Muscle layer of colon (tissue), 2 donors: Measurements from ENCODE around the gene HOXC12.

Experiments
- H3K27ac ChIP-seq: one replicate; pipeline ENCODE4 v1.7.0; 2013; ENCODE audit warnings: low read depth, mild to moderate bottlenecking, low read length, moderate library complexity
- H3K27me3 ChIP-seq, 2 donors: one replicate each; pipeline ENCODE4 v1.7.0; 2013; ENCODE audit warnings: low read length in 2 of 2, mild to moderate bottlenecking in 2 of 2; ENCODE audit not compliant: insufficient read depth in 2 of 2, control insufficient read depth in 1 of 2
- H3K36me3 ChIP-seq: one replicate; pipeline ENCODE4 v1.7.0; 2013; ENCODE audit warnings: mild to moderate bottlenecking, low read length; ENCODE audit not compliant: insufficient read depth
- H3K4me1 ChIP-seq: one replicate; pipeline ENCODE4 v1.7.0; 2013; ENCODE audit warnings: mild to moderate bottlenecking, low read length; ENCODE audit not compliant: insufficient read depth
- H3K4me3 ChIP-seq, 2 donors: one replicate each; pipeline ENCODE4 v1.7.0; 2013; ENCODE audit warnings: low read length in 2 of 2, low read depth in 1 of 2, mild to moderate bottlenecking in 1 of 2, moderate library complexity in 1 of 2
- H3K9ac ChIP-seq: one replicate; pipeline ENCODE4 v1.7.0; 2013; ENCODE audit warnings: low read length
- H3K9me3 ChIP-seq: one replicate; pipeline ENCODE4 v1.7.0; 2013; ENCODE audit warnings: mild to moderate bottlenecking, low read length
- donor health status: abdominal sarcoma.
- donor health status: Adenocarcinoma of cecum.

HOXC12 gene

DNA sequence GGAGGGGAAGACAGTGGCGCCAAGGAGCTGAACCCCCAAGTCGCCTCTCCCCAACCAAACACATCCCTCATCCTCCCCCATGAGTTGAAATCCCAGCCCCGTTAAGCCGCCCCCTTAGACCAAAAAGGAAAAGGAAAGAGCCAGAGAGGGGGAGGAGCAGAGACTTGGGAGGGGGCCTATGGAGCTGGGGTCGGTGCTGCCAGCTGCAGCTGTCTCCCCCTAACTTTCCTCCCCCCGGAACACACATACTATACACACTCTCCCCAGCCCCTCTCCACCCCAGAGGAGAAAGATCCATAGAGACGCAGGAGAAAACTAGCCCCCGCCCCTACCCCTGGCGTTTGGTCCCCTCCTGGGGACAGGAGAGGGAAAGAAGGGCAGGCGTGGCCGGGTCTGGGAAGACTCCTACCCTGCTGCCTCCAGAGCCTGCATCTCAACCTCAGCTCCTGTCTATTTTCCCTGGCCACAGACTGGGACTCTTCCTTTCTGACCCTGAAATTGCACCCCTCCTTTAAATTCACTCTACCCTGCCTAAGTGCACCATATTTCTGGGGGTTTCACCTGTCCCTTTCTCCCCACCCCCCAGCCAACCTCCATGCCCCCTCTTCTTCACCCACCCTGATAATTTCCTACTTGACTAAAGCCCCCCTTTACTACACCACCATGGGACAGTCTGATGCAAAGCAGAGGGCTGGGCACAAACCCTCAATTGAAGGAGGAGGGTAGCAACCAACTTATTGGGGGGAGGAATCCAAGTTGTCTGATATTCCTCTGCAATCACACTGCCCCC is 43.6 kb downstream of the HOXC12 start:
- Histone ChIP-seq H3K27ac (no peak overlapping the region), H3K27me3 (peaks cover 56 to 95% of the 10 kb centered on the region in 2 donors), H3K4me3 (no peak overlapping the region), H3K9ac (no peak overlapping the region), H3K9me3 (no peaks in the 10 kb centered on the region), H3K4me1 (peaks cover 15% of the 10 kb centered on the region), H3K36me3 (no peaks in the 10 kb centered on the region)

GRCh38 chr12:53998900-53999236 is 44.2 kb downstream of the HOXC12 start:
- Histone ChIP-seq H3K4me3 (no peak overlapping the region), H3K27me3 (peaks cover 50 to 94% of the 10 kb centered on the region in 2 donors), H3K36me3 (no peaks in the 10 kb centered on the region), H3K27ac (no peak overlapping the region), H3K9me3 (no peaks in the 10 kb centered on the region), H3K4me1 (peaks cover 15% of the 10 kb centered on the region), H3K9ac (no peak overlapping the region)

- Histone ChIP-seq H3K4me3 (peak overlapping the region; percentile 45 to 56), H3K9me3 (no peaks in the 10 kb centered on the region), H3K27me3 (peaks cover 48 to 94% of the 10 kb centered on the region in 2 donors), H3K9ac (no peak overlapping the region), H3K4me1 (peaks cover 15% of the 10 kb centered on the region), H3K27ac (no peak overlapping the region), H3K36me3 (no peaks in the 10 kb centered on the region)
Observed at GRCh38 chr12:53999559-54000115, 44.9 kb downstream of the HOXC12 start.

DNA sequence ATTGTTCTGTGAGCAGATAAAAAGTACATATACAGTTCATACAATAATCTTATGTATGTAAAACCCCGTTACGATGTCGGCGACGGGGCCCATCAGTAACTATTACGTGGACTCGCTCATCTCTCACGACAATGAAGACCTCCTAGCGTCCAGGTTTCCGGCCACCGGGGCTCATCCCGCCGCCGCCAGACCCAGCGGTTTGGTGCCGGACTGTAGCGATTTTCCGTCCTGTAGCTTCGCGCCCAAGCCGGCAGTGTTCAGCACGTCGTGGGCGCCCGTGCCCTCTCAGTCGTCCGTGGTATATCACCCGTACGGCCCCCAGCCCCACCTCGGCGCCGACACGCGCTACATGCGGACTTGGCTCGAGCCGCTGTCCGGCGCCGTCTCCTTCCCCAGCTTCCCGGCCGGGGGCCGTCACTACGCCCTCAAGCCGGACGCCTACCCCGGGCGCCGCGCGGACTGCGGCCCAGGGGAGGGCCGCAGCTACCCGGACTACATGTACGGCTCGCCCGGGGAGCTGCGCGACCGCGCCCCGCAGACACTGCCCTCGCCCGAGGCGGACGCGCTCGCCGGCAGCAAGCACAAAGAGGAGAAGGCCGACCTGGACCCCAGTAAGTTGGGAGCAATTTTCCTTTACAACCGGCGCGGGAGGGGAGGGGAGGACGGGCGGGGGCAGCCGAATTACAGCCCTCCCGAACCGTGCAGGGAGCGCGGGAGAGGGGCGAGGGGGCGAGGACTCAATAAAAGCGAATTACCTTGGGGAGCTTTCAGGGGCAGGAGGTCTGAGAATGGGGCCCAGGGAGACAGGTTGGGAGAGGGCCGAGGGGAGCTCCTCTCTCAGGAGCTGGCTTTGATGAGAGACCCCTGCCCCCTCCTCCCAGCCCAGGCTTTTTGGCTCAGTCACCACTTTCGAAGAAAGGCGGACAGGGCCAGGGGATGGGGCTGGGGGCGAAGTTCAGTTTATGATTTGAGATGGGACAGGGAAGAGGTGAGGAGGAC is 45.7 kb downstream of the HOXC12 start, which contains the start of gene HOXC9:
Gene HOXC9, plus strand, starts transcription at position 46 of the 999 bp plus-strand sequence. Its CDS starts 28 bp downstream, at position 74.
- H3K9me3 ChIP-seq, result no peaks in the 10 kb centered on the region
- H3K4me1 ChIP-seq, result peaks cover 15% of the 10 kb centered on the region
- no peak within 1 kb of the TSS for H3K9ac ChIP-seq
- no peaks in the 10 kb centered on the region for H3K36me3 ChIP-seq
- peak within 1 kb of the TSS; percentile 45 to 56 for H3K4me3 ChIP-seq
- H3K27ac ChIP-seq, result peak within 1 kb of the TSS; percentile 4
- H3K27me3 ChIP-seq, result peaks cover 50 to 95% of the 10 kb centered on the region in 2 donors

DNA sequence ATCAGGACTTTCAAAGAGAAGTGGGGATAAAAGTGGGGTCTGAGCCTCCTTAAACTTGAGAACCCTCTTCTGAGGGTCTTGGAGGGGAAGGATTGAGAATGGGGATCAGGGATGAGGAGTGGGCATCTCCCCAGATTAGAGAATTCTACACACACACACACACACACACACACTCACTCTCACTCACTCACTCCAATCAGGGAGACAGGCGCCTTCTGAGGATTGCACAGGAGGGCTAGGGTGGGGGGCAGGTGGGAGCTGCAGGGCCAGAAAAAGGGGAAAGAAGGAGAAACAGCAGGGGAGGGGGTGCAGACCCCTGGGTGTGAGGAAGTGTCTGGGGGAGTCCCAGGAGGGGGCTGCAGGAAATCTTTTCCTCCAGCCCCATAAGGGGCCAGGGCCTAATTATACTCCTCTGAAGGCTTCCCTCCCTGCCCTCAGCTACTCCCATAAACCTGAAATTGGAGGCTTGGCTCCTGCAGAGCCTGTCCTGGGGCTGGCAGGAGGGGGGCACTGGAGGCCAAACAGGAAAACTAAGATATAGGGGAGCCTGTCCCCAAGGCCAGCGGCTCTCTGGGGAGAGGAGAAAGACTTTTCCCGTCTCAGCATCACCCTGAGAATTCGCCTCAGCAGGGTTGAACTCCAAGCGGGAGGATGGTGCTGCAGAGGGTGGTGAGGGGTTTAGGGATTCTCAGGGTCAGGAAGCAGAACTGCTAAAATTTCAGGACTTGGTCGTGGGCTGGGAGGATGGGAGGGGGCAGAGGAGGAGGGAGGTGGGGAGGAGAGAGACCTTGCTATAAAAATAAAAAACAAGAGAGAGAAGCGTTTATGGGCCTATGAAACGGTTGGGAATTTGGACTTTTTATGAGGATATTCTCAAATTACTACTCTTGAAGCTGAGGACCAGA is 46.8 kb downstream of the HOXC12 start:
- Histone ChIP-seq H3K27me3 (peaks cover 51 to 95% of the 10 kb centered on the region in 2 donors), H3K27ac (no peak overlapping the region)

DNA sequence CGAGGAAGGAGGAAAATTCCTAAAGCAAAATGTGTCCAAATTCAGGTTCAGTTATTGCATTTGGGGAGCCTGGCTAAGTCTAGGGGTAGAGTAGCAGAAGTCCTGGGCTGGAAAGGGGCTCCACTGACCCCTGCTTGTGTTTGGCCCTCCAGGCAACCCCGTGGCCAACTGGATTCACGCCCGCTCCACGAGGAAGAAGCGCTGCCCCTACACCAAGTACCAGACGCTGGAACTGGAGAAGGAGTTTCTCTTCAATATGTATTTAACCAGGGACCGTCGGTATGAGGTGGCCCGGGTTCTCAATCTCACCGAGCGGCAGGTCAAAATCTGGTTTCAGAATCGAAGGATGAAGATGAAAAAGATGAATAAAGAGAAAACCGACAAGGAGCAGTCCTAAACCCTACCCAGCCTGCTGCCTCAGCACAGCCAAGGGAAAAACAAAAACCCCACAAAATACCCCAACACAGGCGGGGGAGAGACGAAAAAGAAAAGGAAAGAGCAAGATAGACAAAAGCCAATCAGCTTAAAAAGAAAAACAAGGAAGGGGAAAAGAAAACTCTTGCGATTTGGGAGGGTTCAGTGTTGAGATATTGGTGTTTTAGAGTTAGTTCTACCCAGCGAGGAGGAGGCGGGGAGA is 47.7 kb downstream of the HOXC12 start:
- Histone ChIP-seq H3K36me3 (no peaks in the 10 kb centered on the region), H3K9me3 (no peaks in the 10 kb centered on the region), H3K27ac (no peak overlapping the region), H3K4me3 (no peak overlapping the region), H3K9ac (no peak overlapping the region), H3K27me3 (peaks cover 57 to 95% of the 10 kb centered on the region in 2 donors), H3K4me1 (peaks cover 7% of the 10 kb centered on the region)

More for the DNA sequence above, 46.8 kb downstream of the HOXC12 start:
- peak overlapping the region in 1 of 2 donors; percentile 56 for H3K4me3 ChIP-seq
- H3K9ac ChIP-seq, result no peak overlapping the region
- H3K4me1 ChIP-seq, result peaks cover 9% of the 10 kb centered on the region
- no peaks in the 10 kb centered on the region for H3K9me3 ChIP-seq
- no peaks in the 10 kb centered on the region for H3K36me3 ChIP-seq

DNA sequence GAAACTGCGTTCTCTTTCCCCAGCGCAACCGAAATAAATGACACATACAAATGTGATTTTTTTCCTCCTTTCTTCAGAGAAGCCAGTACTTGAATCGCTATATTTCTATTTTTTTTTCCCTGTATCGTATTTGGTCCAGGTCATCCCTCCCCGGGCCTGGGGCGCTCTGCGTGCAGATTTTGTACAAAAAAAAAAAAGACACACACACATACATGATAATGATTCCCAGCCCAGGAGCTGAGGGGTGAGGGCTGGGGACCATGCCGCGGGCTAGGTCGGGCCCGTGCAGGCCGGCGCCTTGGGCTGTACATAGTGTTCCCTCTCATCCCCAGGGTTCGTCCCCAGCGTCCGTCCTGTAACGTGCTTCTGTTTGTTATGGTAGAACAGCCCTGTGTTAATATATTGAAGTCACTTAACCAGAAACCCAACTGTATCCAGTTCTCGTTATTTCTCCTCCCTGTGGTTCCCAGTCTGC is 48.2 kb downstream of the HOXC12 start:
- no peak overlapping the region for H3K9ac ChIP-seq
- H3K4me3 ChIP-seq, result no peak overlapping the region
- H3K4me1 ChIP-seq, result peaks cover 7% of the 10 kb centered on the region
- no peak overlapping the region for H3K27ac ChIP-seq
- H3K9me3 ChIP-seq, result no peaks in the 10 kb centered on the region
- H3K36me3 ChIP-seq, result no peaks in the 10 kb centered on the region
- peaks cover 57 to 95% of the 10 kb centered on the region in 2 donors for H3K27me3 ChIP-seq

GRCh38 chr12:54003625-54004024 is 48.9 kb downstream of the HOXC12 start:
- H3K27me3 ChIP-seq, result peaks cover 55 to 94% of the 10 kb centered on the region in 2 donors
- H3K9me3 ChIP-seq, result no peaks in the 10 kb centered on the region

DNA sequence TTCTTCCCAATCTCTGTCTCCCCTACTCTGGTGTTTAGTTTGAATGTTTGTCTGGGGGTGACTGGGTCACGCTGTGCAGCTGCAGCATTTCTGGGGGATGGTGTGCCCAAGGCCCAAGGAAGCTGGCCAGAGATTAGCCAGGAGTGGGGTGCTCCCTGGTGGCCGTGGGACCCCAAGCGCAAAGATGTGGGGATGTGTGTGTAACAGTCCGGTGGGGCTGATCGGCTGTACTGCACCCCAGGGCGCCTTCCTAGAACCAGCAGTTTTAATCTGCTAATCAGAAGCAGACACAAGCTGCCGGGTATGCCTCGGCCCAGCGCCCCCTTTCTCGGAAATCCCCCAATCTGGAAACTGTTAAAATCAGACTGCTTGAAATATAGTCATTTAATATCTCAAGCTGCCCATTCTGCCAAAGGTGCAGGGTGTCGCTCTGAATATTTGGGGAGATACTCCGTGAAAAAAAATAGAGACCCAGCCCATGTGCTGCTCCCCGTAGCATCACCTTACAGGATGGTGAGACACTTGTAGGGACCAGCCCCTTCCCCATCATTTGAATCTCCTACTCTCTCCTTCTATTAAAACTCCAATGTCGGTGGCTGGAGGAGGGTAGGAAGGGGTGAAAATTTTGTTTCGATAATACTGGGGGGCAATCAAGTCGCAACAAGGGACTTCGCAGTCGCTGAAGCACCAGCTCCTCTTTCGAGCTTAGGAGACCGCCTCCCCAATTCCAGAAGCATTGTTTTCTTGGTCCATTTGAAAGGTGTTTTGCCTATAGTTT is 49.5 kb downstream of the HOXC12 start:
- H3K27me3 ChIP-seq, result peaks cover 53 to 91% of the 10 kb centered on the region in 2 donors
- peaks cover 8% of the 10 kb centered on the region for H3K4me1 ChIP-seq
- H3K36me3 ChIP-seq, result no peaks in the 10 kb centered on the region
- no peaks in the 10 kb centered on the region for H3K9me3 ChIP-seq
- no peak overlapping the region for H3K9ac ChIP-seq
- H3K27ac ChIP-seq, result no peak overlapping the region
- no peak overlapping the region for H3K4me3 ChIP-seq

More at GRCh38 chr12:54003625-54004024, 48.9 kb downstream of the HOXC12 start:
- H3K9ac ChIP-seq, result no peak overlapping the region
- no peaks in the 10 kb centered on the region for H3K36me3 ChIP-seq
- H3K4me1 ChIP-seq, result peaks cover 7% of the 10 kb centered on the region
- no peak overlapping the region for H3K27ac ChIP-seq
- H3K4me3 ChIP-seq, result no peak overlapping the region
